ENCODE results near the gene GALNT18.
A peak's percentile ranks its signal among the peaks of the same experiment; 100 is the strongest.

- TF ChIP-seq BACH2 (CRISPR knock-in tag; IDR thresholded peaks at IDR 0.05; ENCODE audit: borderline replicate concordance) (no peak), ZFP30 (CRISPR knock-in tag; IDR thresholded peaks at IDR 0.05) (no peak), POU6F1 (CRISPR knock-in tag; IDR thresholded peaks at IDR 0.05; ENCODE audit: borderline replicate concordance, low read depth) (no peak), OSR1 (CRISPR knock-in tag; IDR thresholded peaks at IDR 0.05) (no peak), RARB (CRISPR knock-in tag; IDR thresholded peaks at IDR 0.05) (no peak), ISL1 (CRISPR knock-in tag; IDR thresholded peaks at IDR 0.05) (no peak), ZNF70 (CRISPR knock-in tag; IDR thresholded peaks at IDR 0.05) (peak; percentile 98), ESRRG (CRISPR knock-in tag; IDR thresholded peaks at IDR 0.05) (no peak)
- TF ChIP-seq, protein P1, sequence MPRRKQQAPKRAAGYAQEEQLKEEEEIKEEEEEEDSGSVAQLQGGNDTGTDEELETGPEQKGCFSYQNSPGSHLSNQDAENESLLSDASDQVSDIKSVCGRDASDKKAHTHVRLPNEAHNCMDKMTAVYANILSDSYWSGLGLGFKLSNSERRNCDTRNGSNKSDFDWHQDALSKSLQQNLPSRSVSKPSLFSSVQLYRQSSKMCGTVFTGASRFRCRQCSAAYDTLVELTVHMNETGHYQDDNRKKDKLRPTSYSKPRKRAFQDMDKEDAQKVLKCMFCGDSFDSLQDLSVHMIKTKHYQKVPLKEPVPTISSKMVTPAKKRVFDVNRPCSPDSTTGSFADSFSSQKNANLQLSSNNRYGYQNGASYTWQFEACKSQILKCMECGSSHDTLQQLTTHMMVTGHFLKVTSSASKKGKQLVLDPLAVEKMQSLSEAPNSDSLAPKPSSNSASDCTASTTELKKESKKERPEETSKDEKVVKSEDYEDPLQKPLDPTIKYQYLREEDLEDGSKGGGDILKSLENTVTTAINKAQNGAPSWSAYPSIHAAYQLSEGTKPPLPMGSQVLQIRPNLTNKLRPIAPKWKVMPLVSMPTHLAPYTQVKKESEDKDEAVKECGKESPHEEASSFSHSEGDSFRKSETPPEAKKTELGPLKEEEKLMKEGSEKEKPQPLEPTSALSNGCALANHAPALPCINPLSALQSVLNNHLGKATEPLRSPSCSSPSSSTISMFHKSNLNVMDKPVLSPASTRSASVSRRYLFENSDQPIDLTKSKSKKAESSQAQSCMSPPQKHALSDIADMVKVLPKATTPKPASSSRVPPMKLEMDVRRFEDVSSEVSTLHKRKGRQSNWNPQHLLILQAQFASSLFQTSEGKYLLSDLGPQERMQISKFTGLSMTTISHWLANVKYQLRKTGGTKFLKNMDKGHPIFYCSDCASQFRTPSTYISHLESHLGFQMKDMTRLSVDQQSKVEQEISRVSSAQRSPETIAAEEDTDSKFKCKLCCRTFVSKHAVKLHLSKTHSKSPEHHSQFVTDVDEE (CRISPR knock-in tag; IDR thresholded peaks at IDR 0.05) = no peak
- TF ChIP-seq, protein P2, sequence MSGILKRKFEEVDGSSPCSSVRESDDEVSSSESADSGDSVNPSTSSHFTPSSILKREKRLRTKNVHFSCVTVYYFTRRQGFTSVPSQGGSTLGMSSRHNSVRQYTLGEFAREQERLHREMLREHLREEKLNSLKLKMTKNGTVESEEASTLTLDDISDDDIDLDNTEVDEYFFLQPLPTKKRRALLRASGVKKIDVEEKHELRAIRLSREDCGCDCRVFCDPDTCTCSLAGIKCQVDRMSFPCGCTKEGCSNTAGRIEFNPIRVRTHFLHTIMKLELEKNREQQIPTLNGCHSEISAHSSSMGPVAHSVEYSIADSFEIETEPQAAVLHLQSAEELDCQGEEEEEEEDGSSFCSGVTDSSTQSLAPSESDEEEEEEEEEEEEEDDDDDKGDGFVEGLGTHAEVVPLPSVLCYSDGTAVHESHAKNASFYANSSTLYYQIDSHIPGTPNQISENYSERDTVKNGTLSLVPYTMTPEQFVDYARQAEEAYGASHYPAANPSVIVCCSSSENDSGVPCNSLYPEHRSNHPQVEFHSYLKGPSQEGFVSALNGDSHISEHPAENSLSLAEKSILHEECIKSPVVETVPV (CRISPR knock-in tag; IDR thresholded peaks at IDR 0.05) = no peak
- TF ChIP-seq, protein P3, sequence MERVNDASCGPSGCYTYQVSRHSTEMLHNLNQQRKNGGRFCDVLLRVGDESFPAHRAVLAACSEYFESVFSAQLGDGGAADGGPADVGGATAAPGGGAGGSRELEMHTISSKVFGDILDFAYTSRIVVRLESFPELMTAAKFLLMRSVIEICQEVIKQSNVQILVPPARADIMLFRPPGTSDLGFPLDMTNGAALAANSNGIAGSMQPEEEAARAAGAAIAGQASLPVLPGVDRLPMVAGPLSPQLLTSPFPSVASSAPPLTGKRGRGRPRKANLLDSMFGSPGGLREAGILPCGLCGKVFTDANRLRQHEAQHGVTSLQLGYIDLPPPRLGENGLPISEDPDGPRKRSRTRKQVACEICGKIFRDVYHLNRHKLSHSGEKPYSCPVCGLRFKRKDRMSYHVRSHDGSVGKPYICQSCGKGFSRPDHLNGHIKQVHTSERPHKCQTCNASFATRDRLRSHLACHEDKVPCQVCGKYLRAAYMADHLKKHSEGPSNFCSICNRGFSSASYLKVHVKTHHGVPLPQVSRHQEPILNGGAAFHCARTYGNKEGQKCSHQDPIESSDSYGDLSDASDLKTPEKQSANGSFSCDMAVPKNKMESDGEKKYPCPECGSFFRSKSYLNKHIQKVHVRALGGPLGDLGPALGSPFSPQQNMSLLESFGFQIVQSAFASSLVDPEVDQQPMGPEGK (CRISPR knock-in tag; IDR thresholded peaks at IDR 0.05; ENCODE audit: borderline replicate concordance) = no peak
Measured at GRCh38 chr11:11380340-11380739, 241.5 kb downstream of the GALNT18 start.

Measured in SK-N-SH treated with all-trans-retinoic acid at 6 μM for 48 hours (cell line).